Measurements from ENCODE around the gene CCBE1. TPM values are rescaled to one million over a fixed set of nuclear protein-coding genes. Genes with fewer than 3 reads are reported as not detected.

Gene CCBE1
- total and polyA plus RNA-seq, 10 donors: 0.06 to 0.93 (median 0.23) TPM

DNA sequence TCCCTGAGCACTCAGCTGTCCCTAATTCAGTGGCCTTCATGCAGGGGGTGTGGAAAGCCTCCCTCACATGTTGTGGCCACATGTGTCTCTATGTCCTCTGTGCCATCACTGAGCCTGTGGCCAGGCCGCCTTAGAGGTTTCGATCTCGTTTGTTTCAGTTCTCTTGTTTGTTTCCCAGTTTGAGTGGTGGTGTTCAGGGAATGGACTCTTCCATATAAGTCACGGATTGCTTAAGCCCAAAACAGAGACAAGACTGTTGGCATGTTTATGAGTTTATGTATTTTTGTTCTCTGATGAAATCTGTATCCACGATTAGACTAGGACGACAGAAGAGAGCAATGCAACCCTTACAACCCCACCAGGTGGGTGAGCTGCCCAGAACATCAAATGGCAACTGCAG lies 134.5 kb downstream of the CCBE1 start:
- intact Hi-C loops (cut with DNase I; ENCODE audit: low total_unique reads): no loop called here
- 56 to 82% (median 75%) methylated on average over 6 of the region's 6 CpGs for WGBS, 5 donors

DNA sequence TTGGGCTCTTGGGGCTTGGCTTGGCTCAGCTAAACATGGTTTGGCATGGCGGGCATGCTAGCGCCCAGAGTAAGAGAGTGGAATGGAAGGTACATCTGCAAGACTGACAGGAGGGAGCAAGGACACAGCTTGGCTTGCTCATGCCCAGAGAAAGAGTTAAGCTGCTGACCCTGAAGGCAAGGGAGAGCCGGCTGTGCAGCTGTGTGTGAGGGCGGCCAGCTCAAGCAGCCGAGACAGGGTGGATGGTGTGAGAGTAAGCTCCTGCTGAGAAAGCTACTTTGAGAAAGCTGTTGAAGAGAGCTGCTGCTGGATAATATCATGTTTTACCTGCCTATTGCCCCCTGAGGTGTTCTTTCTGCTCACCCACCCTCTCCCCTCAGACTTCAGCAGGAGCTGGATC lies 135.6 kb downstream of the CCBE1 start:
- H3K4me1 ChIP-seq: no peaks in the 10 kb centered on the region
- WGBS, 5 donors: 85 to 94% (median 87%) methylated on average over 5 of the region's 5 CpGs

More for the DNA sequence above, 134.5 kb downstream of the CCBE1 start:
- peaks cover 0 to 3% (median 0%) of the 10 kb centered on the region in 8 donors for H3K9me3 ChIP-seq
- no peaks in the 10 kb centered on the region for H3K36me3 ChIP-seq
- H3K27ac ChIP-seq: no peak overlapping the region
- no peak for DNase-seq
- TF ChIP-seq, protein P1, sequence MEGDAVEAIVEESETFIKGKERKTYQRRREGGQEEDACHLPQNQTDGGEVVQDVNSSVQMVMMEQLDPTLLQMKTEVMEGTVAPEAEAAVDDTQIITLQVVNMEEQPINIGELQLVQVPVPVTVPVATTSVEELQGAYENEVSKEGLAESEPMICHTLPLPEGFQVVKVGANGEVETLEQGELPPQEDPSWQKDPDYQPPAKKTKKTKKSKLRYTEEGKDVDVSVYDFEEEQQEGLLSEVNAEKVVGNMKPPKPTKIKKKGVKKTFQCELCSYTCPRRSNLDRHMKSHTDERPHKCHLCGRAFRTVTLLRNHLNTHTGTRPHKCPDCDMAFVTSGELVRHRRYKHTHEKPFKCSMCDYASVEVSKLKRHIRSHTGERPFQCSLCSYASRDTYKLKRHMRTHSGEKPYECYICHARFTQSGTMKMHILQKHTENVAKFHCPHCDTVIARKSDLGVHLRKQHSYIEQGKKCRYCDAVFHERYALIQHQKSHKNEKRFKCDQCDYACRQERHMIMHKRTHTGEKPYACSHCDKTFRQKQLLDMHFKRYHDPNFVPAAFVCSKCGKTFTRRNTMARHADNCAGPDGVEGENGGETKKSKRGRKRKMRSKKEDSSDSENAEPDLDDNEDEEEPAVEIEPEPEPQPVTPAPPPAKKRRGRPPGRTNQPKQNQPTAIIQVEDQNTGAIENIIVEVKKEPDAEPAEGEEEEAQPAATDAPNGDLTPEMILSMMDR (IDR thresholded peaks at IDR 0.05 in 8 of 11, conservative IDR thresholded peaks at IDR 0.05 in 3 of 11): no peak
- TF ChIP-seq POLR2AphosphoS5 (IDR thresholded peaks at IDR 0.05) (no peak), POLR2A (IDR thresholded peaks at IDR 0.05) (no peak)
- no peaks in the 10 kb centered on the region for H3K4me1 ChIP-seq
- H3K4me3 ChIP-seq: no peak overlapping the region
- no peaks in the 10 kb centered on the region for H3K27me3 ChIP-seq (replicated peaks in 1 of 7)

DNA sequence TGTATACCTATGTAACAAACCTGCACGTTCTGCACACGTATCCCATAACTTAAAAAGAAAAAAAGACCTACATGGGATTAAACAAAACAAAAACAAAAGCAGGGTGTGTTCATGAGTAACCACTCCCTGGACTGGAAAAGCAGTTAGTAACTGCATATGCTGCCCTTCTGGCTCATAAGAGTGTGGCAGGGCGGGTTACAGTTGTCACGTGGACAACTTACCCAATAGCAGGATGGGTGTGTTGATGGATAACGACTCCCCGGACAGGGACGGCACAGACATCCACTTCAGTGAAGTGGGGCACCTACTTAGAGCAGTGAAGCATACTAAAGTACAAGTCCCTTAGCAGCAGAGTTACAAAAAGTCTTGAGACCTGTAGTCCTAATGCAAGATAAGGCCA lies 136.7 kb downstream of the CCBE1 start:
- DNase-seq: no peak
- 82 to 89% (median 87%) methylated on average over 7 of the region's 7 CpGs for WGBS, 5 donors
- Histone ChIP-seq H3K27me3 (replicated peaks in 1 of 7) (no peaks in the 10 kb centered on the region), H3K4me3 (no peak overlapping the region), H3K9me3 (peaks cover 0 to 8% (median 0%) of the 10 kb centered on the region in 8 donors), H3K27ac (no peak overlapping the region), H3K4me1 (no peaks in the 10 kb centered on the region), H3K36me3 (no peaks in the 10 kb centered on the region)
- TF ChIP-seq, protein P1 (IDR thresholded peaks at IDR 0.05 in 8 of 11, conservative IDR thresholded peaks at IDR 0.05 in 3 of 11): no peak
- TF ChIP-seq POLR2A (IDR thresholded peaks at IDR 0.05) (no peak), POLR2AphosphoS5 (IDR thresholded peaks at IDR 0.05) (no peak)
- intact Hi-C loops (cut with DNase I; ENCODE audit: low total_unique reads): no loop called here

More for the DNA sequence above, 135.6 kb downstream of the CCBE1 start:
- intact Hi-C loops (cut with DNase I; ENCODE audit: low total_unique reads): no loop called here
- H3K27ac ChIP-seq: no peak overlapping the region
- no peaks in the 10 kb centered on the region for H3K27me3 ChIP-seq (replicated peaks in 1 of 7)
- H3K9me3 ChIP-seq: peaks cover 0 to 8% (median 0%) of the 10 kb centered on the region in 8 donors
- TF ChIP-seq POLR2A (IDR thresholded peaks at IDR 0.05) (no peak), POLR2AphosphoS5 (IDR thresholded peaks at IDR 0.05) (no peak)
- TF ChIP-seq, protein P1 (IDR thresholded peaks at IDR 0.05 in 8 of 11, conservative IDR thresholded peaks at IDR 0.05 in 3 of 11): no peak
- H3K36me3 ChIP-seq: no peaks in the 10 kb centered on the region
- no peak overlapping the region for H3K4me3 ChIP-seq
- no peak for DNase-seq

DNA sequence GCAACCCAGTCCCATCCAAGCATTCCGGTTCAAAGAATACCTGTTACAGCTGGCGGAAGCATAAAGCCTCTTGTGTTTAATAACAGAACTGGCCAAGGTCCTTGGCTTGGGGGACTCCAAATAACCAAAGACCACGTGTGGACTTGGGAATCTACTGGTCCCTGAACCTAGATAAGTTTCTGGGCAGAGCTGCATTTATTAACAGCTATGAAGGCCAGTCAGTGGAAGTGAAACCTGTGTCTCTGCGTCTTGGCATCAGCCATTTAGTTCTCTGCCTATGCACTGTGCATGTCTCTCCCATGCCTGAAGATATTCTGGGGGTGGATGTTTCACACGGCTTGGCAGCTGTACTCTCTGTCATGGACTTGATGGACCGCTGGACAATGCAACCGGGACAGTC lies 137.7 kb downstream of the CCBE1 start:
- Histone ChIP-seq H3K36me3 (no peaks in the 10 kb centered on the region), H3K9me3 (peaks cover 0 to 8% (median 0%) of the 10 kb centered on the region in 8 donors), H3K27ac (no peak overlapping the region), H3K4me1 (no peaks in the 10 kb centered on the region), H3K27me3 (replicated peaks in 1 of 7) (no peaks in the 10 kb centered on the region), H3K4me3 (no peak overlapping the region)
- no peak for TF ChIP-seq POLR2A (IDR thresholded peaks at IDR 0.05)
- TF ChIP-seq POLR2AphosphoS5 (IDR thresholded peaks at IDR 0.05): no peak
- TF ChIP-seq, protein P1 (IDR thresholded peaks at IDR 0.05 in 8 of 11, conservative IDR thresholded peaks at IDR 0.05 in 3 of 11): no peak
- WGBS, 5 donors: 78 to 85% (median 83%) methylated on average over 7 of the region's 7 CpGs
- no peak for DNase-seq
- intact Hi-C loops (cut with DNase I; ENCODE audit: low total_unique reads): no loop called here
